ENCODE data around the gene CRYL1.

CRYL1 gene

DNA sequence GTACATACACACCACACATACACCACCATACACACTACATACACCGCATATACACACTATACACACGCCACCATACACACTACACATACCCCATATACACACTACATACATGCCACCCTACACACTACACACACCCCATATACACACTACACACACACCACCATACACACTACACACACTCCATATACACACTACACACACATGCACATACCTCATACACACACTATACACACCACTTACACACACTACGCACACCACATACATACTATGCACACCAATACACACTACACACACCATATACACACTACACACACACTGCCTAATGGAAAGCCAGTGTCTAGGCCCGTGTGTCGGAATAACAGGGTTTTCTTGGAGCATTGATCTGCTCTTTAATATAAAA is 27.5 kb downstream of the CRYL1 start:
- TF ChIP-seq YY1 (IDR thresholded peaks at IDR 0.05; ENCODE audit: low read depth) (no peak), RAD21 (IDR thresholded peaks at IDR 0.05; ENCODE audit: low read depth) (no peak), EP300 (IDR thresholded peaks at IDR 0.05; ENCODE audit: borderline replicate concordance) (no peak), TEAD4 (IDR thresholded peaks at IDR 0.05) (no peak), FOXM1 (IDR thresholded peaks at IDR 0.05; ENCODE audit: borderline replicate concordance, low read depth) (no peak)

DNA sequence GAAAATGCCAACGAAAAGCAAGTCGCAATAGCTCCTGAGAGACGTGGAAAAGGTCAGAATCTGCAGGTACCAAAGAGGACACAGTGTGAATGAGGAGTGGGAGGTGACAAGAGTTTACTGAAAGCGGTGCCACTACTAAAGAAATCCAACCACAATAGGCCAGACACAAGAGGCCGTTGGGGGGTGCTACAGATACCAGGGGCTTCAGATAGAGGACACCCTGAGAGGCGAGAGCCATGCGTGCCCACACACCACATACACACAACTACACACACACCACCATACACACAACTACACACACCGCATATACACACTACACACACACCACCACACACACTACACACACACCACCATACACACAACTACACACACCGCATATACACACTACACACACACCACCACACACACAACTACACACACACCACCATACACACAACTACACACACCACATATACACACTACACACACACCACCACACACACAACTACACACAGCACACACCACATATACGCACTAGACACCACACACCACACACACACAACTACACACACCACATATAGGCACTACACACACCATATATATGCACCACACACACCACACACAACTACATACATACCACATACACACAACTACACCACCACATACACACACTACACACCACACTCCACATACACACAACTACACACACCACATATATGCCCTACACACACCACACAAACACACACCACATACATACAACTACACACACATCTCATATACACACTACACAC is 28.5 kb downstream of the CRYL1 start:
- TF ChIP-seq RAD21 (IDR thresholded peaks at IDR 0.05; ENCODE audit: low read depth), result no peak
- TF ChIP-seq FOXM1 (IDR thresholded peaks at IDR 0.05; ENCODE audit: borderline replicate concordance, low read depth), result no peak
- TF ChIP-seq, protein P1, sequence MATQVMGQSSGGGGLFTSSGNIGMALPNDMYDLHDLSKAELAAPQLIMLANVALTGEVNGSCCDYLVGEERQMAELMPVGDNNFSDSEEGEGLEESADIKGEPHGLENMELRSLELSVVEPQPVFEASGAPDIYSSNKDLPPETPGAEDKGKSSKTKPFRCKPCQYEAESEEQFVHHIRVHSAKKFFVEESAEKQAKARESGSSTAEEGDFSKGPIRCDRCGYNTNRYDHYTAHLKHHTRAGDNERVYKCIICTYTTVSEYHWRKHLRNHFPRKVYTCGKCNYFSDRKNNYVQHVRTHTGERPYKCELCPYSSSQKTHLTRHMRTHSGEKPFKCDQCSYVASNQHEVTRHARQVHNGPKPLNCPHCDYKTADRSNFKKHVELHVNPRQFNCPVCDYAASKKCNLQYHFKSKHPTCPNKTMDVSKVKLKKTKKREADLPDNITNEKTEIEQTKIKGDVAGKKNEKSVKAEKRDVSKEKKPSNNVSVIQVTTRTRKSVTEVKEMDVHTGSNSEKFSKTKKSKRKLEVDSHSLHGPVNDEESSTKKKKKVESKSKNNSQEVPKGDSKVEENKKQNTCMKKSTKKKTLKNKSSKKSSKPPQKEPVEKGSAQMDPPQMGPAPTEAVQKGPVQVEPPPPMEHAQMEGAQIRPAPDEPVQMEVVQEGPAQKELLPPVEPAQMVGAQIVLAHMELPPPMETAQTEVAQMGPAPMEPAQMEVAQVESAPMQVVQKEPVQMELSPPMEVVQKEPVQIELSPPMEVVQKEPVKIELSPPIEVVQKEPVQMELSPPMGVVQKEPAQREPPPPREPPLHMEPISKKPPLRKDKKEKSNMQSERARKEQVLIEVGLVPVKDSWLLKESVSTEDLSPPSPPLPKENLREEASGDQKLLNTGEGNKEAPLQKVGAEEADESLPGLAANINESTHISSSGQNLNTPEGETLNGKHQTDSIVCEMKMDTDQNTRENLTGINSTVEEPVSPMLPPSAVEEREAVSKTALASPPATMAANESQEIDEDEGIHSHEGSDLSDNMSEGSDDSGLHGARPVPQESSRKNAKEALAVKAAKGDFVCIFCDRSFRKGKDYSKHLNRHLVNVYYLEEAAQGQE (IDR thresholded peaks at IDR 0.05; ENCODE audit: low read depth), result no peak
- no peak for TF ChIP-seq CEBPB (IDR thresholded peaks at IDR 0.05)
- no peak for TF ChIP-seq USF1 (IDR thresholded peaks at IDR 0.05)
- TF ChIP-seq TEAD4 (IDR thresholded peaks at IDR 0.05), result no peak
- TF ChIP-seq YY1 (IDR thresholded peaks at IDR 0.05; ENCODE audit: low read depth), result no peak
- TF ChIP-seq CREB1 (IDR thresholded peaks at IDR 0.05; ENCODE audit: low read depth), result no peak
- TF ChIP-seq NFIC (IDR thresholded peaks at IDR 0.05), result no peak
- no peak for TF ChIP-seq ZBTB7A (IDR thresholded peaks at IDR 0.05; ENCODE audit: low read depth)
- TF ChIP-seq TCF12 (IDR thresholded peaks at IDR 0.05; ENCODE audit: low read depth), result no peak
- TF ChIP-seq, protein P2, sequence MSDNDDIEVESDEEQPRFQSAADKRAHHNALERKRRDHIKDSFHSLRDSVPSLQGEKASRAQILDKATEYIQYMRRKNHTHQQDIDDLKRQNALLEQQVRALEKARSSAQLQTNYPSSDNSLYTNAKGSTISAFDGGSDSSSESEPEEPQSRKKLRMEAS (IDR thresholded peaks at IDR 0.05), result no peak
- TF ChIP-seq EGR1 (IDR thresholded peaks at IDR 0.05), result no peak
- no peak for TF ChIP-seq TAF1 (IDR thresholded peaks at IDR 0.05; ENCODE audit: low read depth)
- no peak for TF ChIP-seq EP300 (IDR thresholded peaks at IDR 0.05; ENCODE audit: borderline replicate concordance)

DNA sequence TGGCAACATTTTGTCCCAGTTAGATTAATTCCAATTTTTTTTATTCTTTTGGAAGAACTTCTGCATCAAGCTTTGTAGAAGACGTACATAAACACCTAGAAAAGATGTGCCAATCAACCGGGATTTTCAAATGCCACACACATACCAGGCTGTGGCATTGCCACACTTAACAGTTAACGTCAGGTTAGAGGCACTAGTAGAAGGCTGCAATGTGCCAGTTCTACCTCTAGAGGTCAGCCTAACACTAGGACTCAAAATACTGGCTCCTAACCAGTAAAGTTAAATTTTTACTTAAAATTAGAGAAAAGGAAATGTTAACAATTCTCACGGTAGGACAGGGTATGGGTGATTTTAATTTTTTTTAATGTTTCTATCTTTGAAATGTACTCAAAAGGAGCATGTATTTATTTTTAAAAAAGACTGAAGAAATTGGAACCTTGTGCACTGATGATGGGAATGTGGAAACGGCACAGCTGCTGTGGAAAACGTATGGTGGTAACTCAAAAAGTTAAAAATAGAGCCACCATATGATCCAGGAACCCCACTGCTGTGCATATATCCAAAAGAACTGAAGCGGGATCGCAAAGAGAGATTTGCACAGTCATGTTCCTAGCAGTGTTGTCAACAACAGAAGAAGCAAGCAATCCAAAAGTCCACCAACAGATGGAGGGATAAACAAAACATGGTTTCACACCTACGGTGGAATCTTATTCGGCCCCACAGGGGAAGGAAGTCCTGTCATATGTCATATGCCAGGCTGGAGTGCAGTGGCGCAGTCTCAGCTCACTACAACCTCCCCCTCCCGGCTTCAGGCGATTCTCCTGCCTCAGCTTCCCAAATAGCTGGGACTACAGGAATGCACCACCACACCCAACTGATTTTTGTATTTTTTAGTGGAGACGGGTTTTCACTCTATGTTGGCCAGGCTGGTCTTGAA is 30.3 kb downstream of the CRYL1 start:
- peak; percentile 95 for TF ChIP-seq RAD21 (IDR thresholded peaks at IDR 0.05; ENCODE audit: low read depth)
- TF ChIP-seq TEAD4 (IDR thresholded peaks at IDR 0.05), result peak; percentile 23; the same call in 1 of the 2 replicates
- TF ChIP-seq NFIC (IDR thresholded peaks at IDR 0.05), result no peak

DNA sequence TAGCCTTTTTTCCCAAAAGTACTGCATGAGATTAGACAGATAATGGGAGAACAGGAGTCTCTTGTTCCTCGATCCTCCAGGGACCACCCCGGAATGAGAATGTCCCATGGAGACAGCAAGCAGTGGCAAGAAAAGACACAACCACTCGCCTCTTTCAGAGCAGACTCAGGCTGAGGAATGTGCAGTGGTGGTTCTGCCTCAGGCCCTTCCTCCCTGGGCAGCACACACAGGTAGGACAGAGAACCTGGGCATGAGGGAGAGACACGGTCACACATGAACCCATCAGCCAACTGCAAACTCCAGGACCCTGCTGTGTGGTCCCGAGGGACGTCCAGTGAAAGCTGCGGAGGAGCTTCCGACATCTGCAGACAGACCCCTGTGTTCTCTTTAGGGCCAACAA is 31.0 kb downstream of the CRYL1 start:
- TF ChIP-seq, protein P1 (IDR thresholded peaks at IDR 0.05; ENCODE audit: low read depth), result no peak
- TF ChIP-seq TCF12 (IDR thresholded peaks at IDR 0.05; ENCODE audit: low read depth) (no peak), CREB1 (IDR thresholded peaks at IDR 0.05; ENCODE audit: low read depth) (no peak), RAD21 (IDR thresholded peaks at IDR 0.05; ENCODE audit: low read depth) (no peak), FOXM1 (IDR thresholded peaks at IDR 0.05; ENCODE audit: borderline replicate concordance, low read depth) (no peak), EGR1 (IDR thresholded peaks at IDR 0.05) (no peak), TAF1 (IDR thresholded peaks at IDR 0.05; ENCODE audit: low read depth) (no peak), CEBPB (IDR thresholded peaks at IDR 0.05) (no peak), YY1 (IDR thresholded peaks at IDR 0.05; ENCODE audit: low read depth) (no peak)

- TF ChIP-seq NFIC (IDR thresholded peaks at IDR 0.05) (no peak), RAD21 (IDR thresholded peaks at IDR 0.05; ENCODE audit: low read depth) (peak; percentile 92)
These were observed 33.0 kb downstream of the CRYL1 start for GRCh38 chr13:20492641-20493040.

- TF ChIP-seq NFIC (IDR thresholded peaks at IDR 0.05) (no peak), TCF12 (IDR thresholded peaks at IDR 0.05; ENCODE audit: low read depth) (no peak), FOXM1 (IDR thresholded peaks at IDR 0.05; ENCODE audit: borderline replicate concordance, low read depth) (no peak), USF1 (IDR thresholded peaks at IDR 0.05) (no peak), TEAD4 (IDR thresholded peaks at IDR 0.05) (no peak), EGR1 (IDR thresholded peaks at IDR 0.05) (no peak), YY1 (IDR thresholded peaks at IDR 0.05; ENCODE audit: low read depth) (no peak), CEBPB (IDR thresholded peaks at IDR 0.05) (no peak), TAF1 (IDR thresholded peaks at IDR 0.05; ENCODE audit: low read depth) (no peak), CREB1 (IDR thresholded peaks at IDR 0.05; ENCODE audit: low read depth) (no peak), ZBTB7A (IDR thresholded peaks at IDR 0.05; ENCODE audit: low read depth) (no peak), RAD21 (IDR thresholded peaks at IDR 0.05; ENCODE audit: low read depth) (no peak), EP300 (IDR thresholded peaks at IDR 0.05; ENCODE audit: borderline replicate concordance) (no peak)
- TF ChIP-seq, protein P2 (IDR thresholded peaks at IDR 0.05), result no peak
- TF ChIP-seq, protein P1 (IDR thresholded peaks at IDR 0.05; ENCODE audit: low read depth), result no peak
These were observed 33.7 kb downstream of the CRYL1 start for GRCh38 chr13:20491926-20492435.
